GM12801 (cell line): ENCODE measurements around the gene NECAB2.

Experiments
- TF ChIP-seq, protein P1 (sequence below): IDR thresholded peaks from one replicate; pipeline ENCODE4 v1.5.1; 2011; ENCODE audit warnings: control low read depth; ENCODE audit not compliant: insufficient read length; ENCODE audit errors: extremely low read depth

The NECAB2 gene

GRCh38 chr16:83963277-83964119 lies 4.5 kb upstream of the NECAB2 start:
- TF ChIP-seq, protein P1, sequence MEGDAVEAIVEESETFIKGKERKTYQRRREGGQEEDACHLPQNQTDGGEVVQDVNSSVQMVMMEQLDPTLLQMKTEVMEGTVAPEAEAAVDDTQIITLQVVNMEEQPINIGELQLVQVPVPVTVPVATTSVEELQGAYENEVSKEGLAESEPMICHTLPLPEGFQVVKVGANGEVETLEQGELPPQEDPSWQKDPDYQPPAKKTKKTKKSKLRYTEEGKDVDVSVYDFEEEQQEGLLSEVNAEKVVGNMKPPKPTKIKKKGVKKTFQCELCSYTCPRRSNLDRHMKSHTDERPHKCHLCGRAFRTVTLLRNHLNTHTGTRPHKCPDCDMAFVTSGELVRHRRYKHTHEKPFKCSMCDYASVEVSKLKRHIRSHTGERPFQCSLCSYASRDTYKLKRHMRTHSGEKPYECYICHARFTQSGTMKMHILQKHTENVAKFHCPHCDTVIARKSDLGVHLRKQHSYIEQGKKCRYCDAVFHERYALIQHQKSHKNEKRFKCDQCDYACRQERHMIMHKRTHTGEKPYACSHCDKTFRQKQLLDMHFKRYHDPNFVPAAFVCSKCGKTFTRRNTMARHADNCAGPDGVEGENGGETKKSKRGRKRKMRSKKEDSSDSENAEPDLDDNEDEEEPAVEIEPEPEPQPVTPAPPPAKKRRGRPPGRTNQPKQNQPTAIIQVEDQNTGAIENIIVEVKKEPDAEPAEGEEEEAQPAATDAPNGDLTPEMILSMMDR = no peak

DNA sequence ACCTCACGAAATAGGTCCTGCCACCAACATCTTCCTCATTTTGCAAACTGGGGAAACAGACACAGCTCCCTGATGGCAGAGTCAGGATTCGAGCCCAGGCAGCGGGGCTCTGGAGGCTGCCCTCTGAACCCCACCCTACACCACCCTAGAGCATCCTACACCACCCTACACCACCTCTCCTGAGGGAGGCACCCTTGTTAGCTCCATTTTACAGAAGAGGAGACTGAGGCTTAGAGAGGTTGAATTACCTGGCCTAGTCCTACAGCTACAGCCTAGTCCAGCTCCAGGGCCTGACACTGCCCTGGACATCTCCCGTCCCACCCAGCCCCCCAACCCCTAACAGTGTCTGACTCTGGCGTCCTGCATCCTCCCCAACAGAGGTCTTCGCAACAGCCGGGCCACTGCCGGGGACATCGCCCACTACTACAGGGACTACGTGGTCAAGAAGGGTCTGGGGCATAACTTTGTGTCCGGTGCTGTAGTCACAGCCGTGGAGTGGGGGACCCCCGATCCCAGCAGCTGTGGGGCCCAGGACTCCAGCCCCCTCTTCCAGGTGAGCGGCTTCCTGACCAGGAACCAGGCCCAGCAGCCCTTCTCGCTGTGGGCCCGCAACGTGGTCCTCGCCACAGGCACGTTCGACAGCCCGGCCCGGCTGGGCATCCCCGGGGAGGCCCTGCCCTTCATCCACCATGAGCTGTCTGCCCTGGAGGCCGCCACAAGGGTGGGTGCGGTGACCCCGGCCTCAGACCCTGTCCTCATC lies 3.2 kb upstream of the NECAB2 start:
- TF ChIP-seq, protein P1 = no peak

DNA sequence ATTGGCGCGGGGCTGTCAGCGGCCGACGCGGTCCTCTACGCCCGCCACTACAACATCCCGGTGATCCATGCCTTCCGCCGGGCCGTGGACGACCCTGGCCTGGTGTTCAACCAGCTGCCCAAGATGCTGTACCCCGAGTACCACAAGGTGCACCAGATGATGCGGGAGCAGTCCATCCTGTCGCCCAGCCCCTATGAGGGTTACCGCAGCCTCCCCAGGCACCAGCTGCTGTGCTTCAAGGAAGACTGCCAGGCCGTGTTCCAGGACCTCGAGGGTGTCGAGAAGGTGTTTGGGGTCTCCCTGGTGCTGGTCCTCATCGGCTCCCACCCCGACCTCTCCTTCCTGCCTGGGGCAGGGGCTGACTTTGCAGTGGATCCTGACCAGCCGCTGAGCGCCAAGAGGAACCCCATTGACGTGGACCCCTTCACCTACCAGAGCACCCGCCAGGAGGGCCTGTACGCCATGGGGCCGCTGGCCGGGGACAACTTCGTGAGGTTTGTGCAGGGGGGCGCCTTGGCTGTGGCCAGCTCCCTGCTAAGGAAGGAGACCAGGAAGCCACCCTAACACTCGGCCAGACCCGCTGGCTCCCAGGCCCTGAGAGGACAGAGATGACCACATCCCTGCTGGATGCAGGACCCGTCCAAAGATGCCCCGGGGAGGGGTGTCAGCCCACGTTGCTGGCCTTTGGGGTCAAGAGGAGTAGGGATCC lies 2.4 kb upstream of the NECAB2 start:
- TF ChIP-seq, protein P1 = no peak

DNA sequence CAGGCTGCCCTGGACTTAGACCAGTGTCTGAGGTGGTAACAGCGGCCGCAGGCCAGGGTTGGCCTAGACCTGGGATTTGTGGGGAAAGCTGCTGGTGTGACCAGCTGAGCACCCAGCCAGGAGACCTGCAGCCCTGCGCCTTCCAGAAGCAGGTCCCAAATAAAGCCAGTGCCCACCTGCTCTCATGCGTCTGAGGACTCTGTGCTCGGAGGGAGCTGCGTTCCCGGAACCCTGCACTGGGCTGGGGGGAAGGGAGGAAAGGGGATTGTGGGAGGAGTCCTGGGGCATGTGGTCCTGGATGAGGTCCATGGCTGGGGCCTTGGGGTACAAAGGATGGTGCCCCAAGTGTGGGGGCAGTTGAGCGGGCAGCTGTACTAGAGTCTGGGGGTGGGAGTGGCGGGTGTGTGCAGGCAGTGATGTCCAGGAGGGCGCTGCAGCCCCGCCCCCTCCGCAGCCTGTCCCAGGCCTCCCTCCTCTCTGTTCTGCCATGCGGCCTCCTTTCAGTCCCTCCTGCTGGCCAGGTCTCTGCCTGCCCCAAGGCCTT lies 1.8 kb upstream of the NECAB2 start:
- TF ChIP-seq, protein P1 = no peak

GRCh38 chr16:83967091-83967490 lies 953 bp upstream of the NECAB2 start:
- TF ChIP-seq, protein P1 = no peak

GRCh38 chr16:83968306-83968851 lies 335 bp downstream of the NECAB2 start:
- TF ChIP-seq, protein P1 = no peak
